Measurements from ENCODE around the gene OTOF. TPM values are rescaled to one million over a fixed set of nuclear protein-coding genes. Genes with fewer than 3 reads are reported as not detected.

Gene OTOF
- total and polyA plus RNA-seq, 2 donors (not counting 3 experiments of a cell fraction or from before 2014, with no cell fraction given) = 0.06 to 0.22 TPM

GRCh38 chr2:26422947-26423629, 54.8 kb downstream of the OTOF start:
- intact Hi-C loops (cut with micrococcal nuclease) (no loop called here), dilution Hi-C loops (cut with MboI; ENCODE audit: extremely low pct_ligation_motif_present, low sequenced_read_pairs) (no loop called here)
- H3K4me1 ChIP-seq (ENCODE audit: control insufficient read depth, extremely low read depth, insufficient read depth, low read length) = no peaks in the 10 kb centered on the region
- DNase-seq (ENCODE audit: low read depth, low spot score) (no peak), FAIRE-seq (no peak)
- no peak overlapping the region for H2AFZ ChIP-seq (ENCODE audit: low read depth, low read length)
- H3K9me1 ChIP-seq (replicated peaks; ENCODE audit: control insufficient read depth, extremely low read depth, insufficient read depth, low read length) = no peaks in the 10 kb centered on the region
- H4K20me1 ChIP-seq (replicated peaks; ENCODE audit: control insufficient read depth, extremely low read depth, insufficient read depth, low read length) = no peaks in the 10 kb centered on the region
- no peaks in the 10 kb centered on the region for H3K79me2 ChIP-seq (ENCODE audit: control insufficient read depth, insufficient read depth, low read length)
- CTCF ChIA-PET = interaction anchor here (0.6 kb wide), 1 partner anchor 24 kb away, joined by 3 read pairs; no protein-coding TSS in a partner anchor
- no peaks in the 10 kb centered on the region for H3K9me3 ChIP-seq (replicated peaks; ENCODE audit: control insufficient read depth, insufficient read depth, low read length)
- H3K27me3 ChIP-seq (ENCODE audit: control insufficient read depth in 2 of 2, insufficient read depth in 2 of 2, low read length in 2 of 2) = peaks cover 2 to 3% of the 10 kb centered on the region in 2 experiments
- no peak overlapping the region for H3K4me3 ChIP-seq (replicated peaks in 1 of 3; ENCODE audit: insufficient read depth in 1 of 3, low read depth in 1 of 3, low read length in 3 of 3)
- H3K4me2 ChIP-seq (ENCODE audit: insufficient read depth, low read length) = no peak overlapping the region
- POLR2A ChIA-PET = interaction anchor here (0.6 to 0.7 kb wide), 2 partner anchors 419 to 1248 kb away, joined by 4 to 10 read pairs; no protein-coding TSS in a partner anchor
- H3K27ac ChIP-seq (ENCODE audit: insufficient read depth, low read depth, low read length) = no peak overlapping the region
- BruUV-seq (replicated peaks) = no TSS peak
- no peaks in the 10 kb centered on the region for H3K36me3 ChIP-seq (ENCODE audit: control insufficient read depth in 2 of 2, extremely low read depth in 1 of 2, insufficient read depth in 2 of 2, low read length in 2 of 2)
- TF ChIP-seq GATA2 (IDR thresholded peaks at IDR 0.05; ENCODE audit: insufficient read depth, insufficient read length, low read depth, low read length) (no peak), POLR2A (IDR thresholded peaks at IDR 0.05; ENCODE audit: low read depth, low read length) (no peak), JUN (IDR thresholded peaks at IDR 0.05; ENCODE audit: borderline replicate concordance, insufficient read depth, insufficient read length, low read depth) (no peak), EZH2 (IDR thresholded peaks at IDR 0.05; ENCODE audit: borderline replicate concordance, low read depth, low read length, severe bottlenecking) (no peak), MYC (IDR thresholded peaks at IDR 0.05; ENCODE audit: low read depth, low read length) (no peak), MAX (IDR thresholded peaks at IDR 0.05; ENCODE audit: insufficient read depth, insufficient read length) (no peak), POLR2AphosphoS5 (IDR thresholded peaks at IDR 0.05; ENCODE audit: insufficient read depth, low read depth, low read length) (no peak), CTCF (IDR thresholded peaks at IDR 0.05; ENCODE audit: extremely low read depth in 1 of 2, insufficient read depth in 1 of 2, low read depth in 1 of 2, low read length in 2 of 2) (no peak), FOS (IDR thresholded peaks at IDR 0.05; ENCODE audit: borderline replicate concordance, insufficient read depth, low read length) (no peak)
- H3K9ac ChIP-seq (replicated peaks; ENCODE audit: extremely low read depth, insufficient read depth, low read length) = no peak overlapping the region

Data from endothelial cell of umbilical vein (primary cell).